Fibroblast of villous mesenchyme (primary cell): Measurements from ENCODE around the gene KLHL40. TPM values are rescaled to one million over a fixed set of nuclear protein-coding genes. Genes with fewer than 3 reads are reported as not detected.

ENCODE experiments used
- DNase-seq: peaks from one replicate; pipeline ENCODE4 v3.0.0-alpha.2; 2010; ENCODE audit warnings: low read depth
- H3K4me3 ChIP-seq: 2 replicates; pipeline ENCODE4 v1.5.1; 2011; ENCODE audit warnings: low read depth, mild to moderate bottlenecking, low read length
- CTCF ChIP-seq: IDR thresholded peaks from 2 replicates; pipeline ENCODE4 v1.5.1; 2012; ENCODE audit warnings: low read depth, mild to moderate bottlenecking, low read length; ENCODE audit not compliant: insufficient read depth
- total RNA-seq: library from RNA; depleted of rRNA; stranded (reverse); fragments of >200 nt; gene quantifications from 2 replicates; pipeline ENCODE4 v1.2.3, GENCODE V29; 2012

KLHL40 gene
- total RNA-seq, 1 donor, result not detected

GRCh38 chr3:42653303-42653559 lies 32.1 kb upstream of the KLHL40 start:
- peak overlapping the region; percentile 91 for H3K4me3 ChIP-seq
- no peak for DNase-seq
- TF ChIP-seq CTCF, result no peak

GRCh38 chr3:42653560-42654330 lies 31.6 kb upstream of the KLHL40 start, which contains the start of gene ZBTB47:
Gene ZBTB47, plus strand, starts transcription at chr3:42653697. Its CDS starts 4,659 bp downstream, at chr3:42658356.
- TF ChIP-seq CTCF, result no peak
- peak; percentile 66 for DNase-seq
- H3K4me3 ChIP-seq, result peak within 1 kb of the TSS; percentile 91

- peak; percentile 49 for DNase-seq
- H3K4me3 ChIP-seq, result peak overlapping the region; percentile 91
- TF ChIP-seq CTCF, result peak; percentile 8
These were observed 30.8 kb upstream of the KLHL40 start for GRCh38 chr3:42654331-42655201.

GRCh38 chr3:42655331-42655888 lies 29.9 kb upstream of the KLHL40 start:
- peak overlapping the region; percentile 91 for H3K4me3 ChIP-seq
- no peak for TF ChIP-seq CTCF
- DNase-seq, result no peak

- DNase-seq, result peak; percentile 31
- no peak for TF ChIP-seq CTCF
- no peak overlapping the region for H3K4me3 ChIP-seq
These were observed 29.2 kb upstream of the KLHL40 start for GRCh38 chr3:42655980-42656679.
